Ammon's horn (tissue), 1 donor: ENCODE results near the gene TASP1.

Experiments used
- DNase-seq: peaks from one replicate; pipeline ENCODE4 v3.0.0-alpha.2; 2016; ENCODE audit warnings: low spot score

Gene TASP1

DNA sequence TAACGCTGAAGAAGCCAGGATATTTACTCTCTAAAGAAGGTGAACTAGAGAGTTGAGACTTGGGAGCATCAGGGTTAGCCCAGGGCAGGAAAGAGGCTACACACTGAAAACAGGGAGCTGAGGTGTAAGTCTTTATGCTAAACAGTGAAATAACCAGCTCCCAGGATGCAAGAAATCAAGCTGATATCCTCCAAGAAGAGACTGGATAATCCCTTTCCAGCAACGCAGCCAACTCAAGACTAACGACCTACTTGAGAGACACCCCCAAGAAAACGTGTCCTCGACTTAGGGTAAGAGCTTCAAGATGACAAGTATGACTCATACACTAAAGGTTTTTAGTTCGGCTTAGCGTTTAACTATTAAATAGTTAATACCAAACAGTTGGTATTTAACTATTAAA lies 202.2 kb downstream of the TASP1 start:
- no peak for DNase-seq

DNA sequence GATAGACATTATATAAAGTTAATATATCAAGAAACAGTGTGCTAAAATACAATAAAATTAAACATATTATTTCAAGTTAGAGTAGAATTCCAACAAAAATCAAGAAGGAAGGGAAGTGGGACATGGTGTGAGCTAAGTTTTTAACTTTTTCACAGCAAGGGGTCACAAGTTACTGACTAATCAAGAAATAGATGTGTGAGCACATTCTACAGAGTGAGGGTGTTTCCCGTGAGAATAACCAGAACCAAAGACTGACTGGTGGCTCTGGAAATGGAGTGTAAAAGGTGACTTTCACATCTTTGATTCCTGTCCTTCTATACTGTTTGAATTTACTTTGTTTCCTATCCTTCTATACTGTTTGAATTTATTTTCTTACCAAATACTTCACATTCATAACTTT lies 206.6 kb downstream of the TASP1 start:
- DNase-seq = no peak

DNA sequence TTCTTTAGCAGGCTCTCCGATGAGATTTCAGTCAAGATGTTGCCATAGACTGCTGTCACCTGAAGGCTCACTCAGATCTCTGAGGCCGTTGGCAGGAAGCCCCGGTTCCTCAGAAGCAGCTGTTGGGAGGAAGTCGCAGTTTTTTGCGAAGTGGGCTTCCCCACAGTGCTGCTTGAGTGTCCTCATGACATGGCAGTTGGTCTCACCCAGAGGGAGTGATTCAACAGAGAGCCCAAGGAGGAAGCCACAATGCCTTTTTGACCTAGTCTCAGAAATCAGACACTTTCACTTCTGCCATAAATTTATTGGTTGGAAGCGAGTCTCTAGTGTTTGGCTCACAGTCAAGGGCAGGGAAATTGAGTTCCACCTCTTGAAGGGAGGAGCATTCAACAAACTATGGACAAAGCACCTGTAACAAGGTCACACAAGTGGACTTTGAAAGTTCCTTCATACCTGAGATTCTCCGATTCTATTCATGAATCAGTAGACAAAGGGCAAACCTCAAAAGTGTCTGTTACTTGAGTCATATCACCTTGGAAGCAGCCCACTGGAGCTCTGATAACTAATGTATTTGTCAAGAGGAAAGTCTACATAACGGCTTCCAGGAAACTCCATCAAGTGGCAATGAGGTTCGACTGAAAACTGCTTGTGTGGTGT lies 208.3 kb downstream of the TASP1 start:
- no peak for DNase-seq

DNA sequence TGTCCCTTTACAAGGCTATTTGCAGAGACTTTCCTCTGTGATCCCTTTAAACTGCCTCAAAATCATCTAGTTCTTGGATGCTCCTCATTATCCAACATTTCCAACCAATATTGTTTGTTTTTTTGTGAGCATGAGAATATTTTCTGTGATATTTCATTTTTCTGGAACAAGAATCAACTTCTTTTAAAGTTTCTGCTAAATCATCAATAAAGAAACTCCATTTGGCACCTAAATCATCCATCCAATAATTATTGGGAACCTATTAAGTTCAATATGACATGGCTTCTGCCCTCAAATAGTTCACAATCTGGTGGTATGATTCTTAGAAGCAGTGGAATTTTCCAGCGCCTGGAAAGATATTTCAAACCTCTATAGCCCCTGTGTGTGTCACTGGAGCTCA lies 210.0 kb downstream of the TASP1 start:
- DNase-seq = no peak

DNA sequence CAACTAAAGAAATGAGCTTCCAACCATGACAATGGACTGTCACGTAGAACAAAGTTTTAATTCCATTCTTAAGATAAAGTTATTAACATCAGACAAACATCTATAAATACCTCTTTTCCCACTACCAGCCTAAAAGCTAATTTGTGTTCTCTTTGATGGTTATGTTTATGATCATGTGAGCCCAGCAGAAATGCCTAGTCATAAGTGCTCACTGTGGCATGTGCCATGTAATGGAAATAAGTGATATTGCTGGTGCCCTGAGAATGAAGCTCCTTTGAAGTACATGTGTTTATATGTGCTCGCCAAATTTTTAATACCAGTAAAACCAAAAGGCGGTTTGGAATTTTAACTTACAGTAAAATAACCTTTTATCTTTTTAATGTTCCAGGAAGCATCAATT lies 211.9 kb downstream of the TASP1 start:
- no peak for DNase-seq

DNA sequence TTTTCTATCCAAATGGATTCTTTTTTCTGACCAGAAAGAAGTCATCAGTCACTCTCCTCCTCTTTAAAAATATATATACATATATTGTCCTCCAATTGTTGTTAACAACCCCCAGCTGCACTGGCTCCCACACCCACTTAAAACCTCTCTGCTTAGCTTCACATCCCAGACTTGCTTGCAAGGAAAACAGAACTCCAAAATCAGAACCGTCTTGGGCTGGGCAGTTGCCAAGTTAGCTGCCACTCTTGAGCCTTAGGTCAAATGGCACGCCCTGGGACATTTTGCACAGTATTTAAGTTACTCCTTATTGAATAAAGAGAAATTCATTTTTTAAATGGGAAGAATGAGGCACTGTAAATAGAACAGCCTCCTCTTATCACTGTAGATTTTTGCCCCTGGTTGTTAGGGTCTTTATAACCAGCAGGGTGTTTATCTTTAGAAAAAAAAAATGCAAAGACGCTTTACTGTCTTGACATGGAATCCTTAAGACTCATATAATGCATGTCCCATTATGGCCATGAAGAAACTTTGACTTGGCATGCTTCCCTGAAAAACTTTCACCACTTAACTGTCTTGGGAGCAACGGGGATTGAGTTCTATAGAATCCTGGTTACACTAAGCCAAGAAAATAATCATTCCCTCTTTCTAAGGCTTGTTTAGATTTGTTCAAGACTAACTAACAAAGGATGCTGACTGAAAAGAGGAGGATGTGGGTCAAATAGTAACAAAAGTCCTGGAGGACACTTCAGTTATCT lies 213.2 kb downstream of the TASP1 start:
- DNase-seq = no peak

DNA sequence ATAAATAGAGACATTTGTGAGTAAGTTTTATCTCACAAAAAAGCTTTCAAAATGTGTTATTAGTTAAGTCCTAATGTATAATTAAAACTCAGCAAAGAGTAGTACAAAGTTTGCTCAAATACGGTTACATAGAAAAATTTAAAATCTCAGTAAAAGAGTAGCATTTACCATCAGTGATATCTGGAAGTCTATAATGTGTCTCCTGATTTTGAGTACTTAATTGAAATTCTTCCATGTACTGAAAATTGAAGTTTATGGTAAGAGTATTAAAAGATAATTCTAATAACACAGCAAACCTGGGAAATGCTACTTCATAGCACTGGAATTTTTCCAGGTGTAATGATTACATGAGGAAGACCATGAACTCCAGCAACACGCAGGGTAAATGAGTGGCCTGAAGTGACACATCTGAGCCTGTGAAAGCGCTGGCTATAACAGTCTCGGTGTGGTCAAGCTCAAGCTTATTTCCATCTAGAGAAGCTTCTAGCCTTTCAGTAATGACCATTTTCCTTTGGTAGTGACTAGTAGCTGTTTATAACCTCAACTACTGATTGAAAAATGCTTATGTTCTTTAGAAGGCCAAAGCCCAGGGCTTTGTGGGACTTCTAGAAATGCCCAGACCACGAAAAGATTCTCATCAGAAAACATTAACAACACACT lies 214.4 kb downstream of the TASP1 start:
- no peak for DNase-seq

DNA sequence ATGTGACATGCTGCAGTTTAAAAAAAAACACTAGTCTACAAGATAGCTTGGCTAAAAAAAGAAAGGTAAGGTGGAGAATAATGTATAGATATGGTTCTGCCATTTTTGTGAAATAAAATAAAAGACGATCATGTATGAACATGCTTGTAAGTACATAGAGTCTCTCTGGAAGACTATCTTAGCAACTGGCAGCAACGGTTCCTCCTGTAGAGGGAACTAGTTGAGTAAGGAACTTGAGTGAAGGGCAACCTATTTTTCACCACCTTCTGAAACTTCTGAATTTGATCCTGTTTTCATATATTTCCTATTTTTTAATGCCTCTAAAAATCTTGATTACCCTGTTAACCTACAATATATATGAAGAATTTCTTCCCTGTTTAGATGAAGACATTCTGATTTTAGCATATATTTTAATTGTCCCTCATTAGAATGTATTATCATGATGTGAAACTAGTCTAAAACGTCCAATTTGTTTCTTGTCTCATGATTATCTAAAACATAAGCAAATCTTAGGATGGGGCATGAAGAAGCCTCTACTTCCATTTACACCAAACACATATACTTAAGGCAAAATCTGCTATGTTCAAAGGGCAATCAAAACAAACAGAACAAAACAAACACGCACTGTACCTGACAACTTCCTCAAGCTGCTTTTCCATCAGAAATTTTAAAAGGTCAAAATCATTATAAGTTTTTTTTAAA lies 215.1 kb downstream of the TASP1 start:
- DNase-seq = no peak

DNA sequence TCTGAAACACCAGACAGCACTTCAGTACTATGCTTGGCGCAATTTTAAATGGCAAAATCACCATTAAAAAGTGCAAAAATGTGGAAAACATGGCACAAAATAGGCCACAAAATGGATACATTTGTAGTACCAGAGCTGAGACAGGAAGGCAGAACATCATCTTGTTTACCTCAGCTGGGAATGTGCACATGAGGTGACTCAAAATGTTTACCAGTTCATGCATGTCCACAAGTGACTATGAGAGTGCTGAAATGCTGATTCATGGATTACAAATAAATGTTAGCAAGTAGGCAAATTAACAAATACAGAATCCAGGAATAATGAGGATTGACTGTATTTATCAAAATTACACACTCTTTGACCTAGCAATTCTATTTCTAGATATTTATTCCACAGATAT lies 216.1 kb downstream of the TASP1 start:
- DNase-seq = no peak

DNA sequence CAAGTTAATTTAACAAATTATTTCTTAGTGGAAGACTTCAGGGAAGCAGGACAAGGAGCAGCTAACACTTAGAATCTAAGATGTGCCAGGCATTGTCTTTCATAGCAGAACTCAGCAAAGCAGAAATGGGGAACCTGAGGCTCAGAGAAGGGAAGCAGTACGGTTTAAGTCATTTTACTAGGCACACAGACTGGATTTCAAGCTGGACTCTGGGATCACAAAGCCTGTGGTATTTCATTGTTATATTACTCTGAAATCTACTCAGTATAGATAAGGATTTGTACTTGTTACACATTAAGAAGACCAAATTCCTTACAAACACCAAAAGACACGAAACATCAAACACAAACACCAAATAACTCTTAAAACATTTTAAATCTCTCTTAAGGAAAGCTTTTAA lies 218.1 kb downstream of the TASP1 start:
- no peak for DNase-seq

DNA sequence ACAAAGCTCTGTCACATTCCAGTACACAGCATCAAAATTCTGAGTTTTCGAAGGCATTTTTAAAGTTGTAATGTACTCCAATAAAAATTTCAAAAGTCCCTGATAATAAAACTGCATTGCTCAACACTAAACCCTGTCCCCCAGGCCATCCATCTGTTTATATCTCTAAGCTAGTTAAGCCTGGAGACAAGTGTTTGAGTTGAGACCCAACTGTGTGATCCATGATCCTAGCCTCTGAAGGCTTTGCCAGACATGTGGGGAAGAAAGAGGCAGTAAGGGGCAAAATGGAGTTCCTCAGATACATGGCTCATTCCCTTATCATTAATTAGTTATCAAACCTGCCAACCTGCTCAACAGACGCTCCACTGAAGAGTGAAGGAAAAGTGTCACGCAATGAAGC lies 219.3 kb downstream of the TASP1 start:
- no peak for DNase-seq

DNA sequence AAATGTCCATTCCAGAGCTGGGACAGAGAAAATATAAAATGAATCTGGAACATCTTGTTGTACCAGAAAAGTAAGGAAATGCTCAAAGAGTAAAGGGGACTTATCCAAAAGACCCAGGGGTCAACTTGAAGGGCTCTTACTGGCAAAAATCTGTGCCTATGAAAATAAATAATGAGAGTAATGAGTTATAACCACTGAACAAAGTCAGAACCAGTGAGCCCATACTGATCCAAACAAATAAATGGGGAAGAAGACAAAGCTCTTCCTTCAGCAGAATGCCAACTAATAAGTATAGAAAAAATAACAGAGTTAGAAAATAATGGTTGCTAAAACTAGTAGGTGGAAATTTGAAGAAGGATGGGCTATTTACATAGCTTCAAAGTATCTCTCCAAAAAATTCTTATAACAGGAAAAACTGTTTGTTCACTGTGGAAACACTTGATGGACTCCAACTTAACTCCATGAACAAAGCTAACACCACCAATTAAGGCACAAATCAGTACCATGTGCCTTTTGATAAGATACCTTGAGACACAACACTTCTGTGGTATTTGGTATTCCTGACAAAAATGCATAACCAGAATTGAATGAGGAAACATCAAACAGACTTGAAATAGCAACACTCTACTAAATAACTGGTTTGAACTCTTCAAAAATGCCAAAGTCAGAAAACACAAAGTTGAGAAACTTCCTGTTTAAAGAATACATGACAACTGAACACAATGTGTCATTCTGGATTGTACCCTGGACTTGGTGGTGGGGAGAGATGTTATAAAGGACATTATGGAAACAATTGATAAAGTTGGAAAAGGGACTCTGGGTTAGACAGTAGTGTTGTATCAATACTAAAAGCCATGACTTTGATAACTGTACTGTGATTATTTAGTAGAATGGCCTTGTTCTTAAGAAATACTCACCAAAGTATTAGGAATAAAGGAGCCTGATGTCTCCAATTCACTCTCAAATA lies 220.2 kb downstream of the TASP1 start:
- DNase-seq = no peak

DNA sequence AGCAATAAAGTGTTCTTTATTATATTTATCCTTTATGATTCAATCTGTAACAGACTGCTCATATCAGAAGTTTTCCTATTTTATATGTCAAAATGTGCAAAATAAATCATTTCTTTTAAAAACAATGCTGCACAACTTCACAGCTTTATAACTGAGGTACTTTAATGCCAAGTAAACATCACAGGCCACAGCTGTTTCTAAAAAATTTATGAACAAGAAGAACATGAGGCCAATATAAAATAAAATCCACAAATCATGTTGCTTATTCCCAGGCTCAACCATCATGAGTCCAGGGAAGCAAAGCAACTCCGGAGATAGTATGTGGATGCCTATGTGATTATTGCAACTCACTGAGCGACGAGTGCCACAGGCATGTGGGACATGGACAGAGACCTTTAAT lies 222.2 kb downstream of the TASP1 start:
- no peak for DNase-seq

DNA sequence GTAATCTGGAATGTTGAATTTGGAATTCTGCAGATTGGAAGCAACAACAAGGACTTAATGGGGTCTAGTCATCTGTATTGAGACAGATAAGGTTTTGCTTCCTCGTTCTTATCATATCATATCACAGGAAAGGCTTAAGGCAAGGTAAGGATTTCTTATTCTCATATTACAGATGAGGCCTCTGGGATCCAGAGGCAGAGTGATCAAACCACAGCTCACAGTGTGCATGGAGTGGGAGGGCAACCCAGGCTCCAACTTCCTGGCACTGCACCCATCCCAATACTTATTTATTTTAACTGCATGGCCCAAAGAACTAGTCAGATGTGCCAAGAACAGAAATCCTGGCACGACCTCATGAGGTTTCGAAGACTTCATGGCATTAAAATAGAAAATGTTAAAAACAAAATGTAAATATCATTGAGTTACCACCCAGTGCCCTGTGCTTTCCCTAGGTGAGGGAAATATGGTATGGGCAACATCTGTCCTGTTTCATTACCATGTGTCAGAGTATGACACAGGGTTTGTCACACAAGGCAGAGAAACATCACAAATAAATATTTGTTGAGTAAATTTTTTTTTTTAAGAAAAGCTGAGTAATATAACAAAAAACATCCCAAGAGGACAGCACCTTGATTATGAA lies 225.8 kb downstream of the TASP1 start:
- no peak for DNase-seq

DNA sequence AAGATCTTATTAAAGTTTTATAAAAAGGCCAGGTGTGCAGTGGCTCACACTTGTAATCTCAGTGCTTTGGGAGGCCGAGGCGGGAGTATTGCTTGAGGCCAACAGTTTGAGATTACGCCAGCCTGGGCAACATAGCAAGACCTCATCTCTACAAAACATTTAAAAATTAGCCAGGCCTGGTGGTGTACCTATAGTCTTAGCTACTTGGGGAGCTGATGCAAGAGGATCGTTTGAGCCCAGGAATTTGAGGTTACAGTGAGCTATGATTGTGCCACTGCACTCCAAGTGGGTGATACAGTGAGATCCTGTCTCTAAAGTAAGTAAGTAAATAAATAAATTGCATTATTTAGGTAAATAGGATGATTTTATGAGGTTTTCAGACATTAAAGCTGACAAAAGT lies 234.4 kb downstream of the TASP1 start:
- DNase-seq = no peak

DNA sequence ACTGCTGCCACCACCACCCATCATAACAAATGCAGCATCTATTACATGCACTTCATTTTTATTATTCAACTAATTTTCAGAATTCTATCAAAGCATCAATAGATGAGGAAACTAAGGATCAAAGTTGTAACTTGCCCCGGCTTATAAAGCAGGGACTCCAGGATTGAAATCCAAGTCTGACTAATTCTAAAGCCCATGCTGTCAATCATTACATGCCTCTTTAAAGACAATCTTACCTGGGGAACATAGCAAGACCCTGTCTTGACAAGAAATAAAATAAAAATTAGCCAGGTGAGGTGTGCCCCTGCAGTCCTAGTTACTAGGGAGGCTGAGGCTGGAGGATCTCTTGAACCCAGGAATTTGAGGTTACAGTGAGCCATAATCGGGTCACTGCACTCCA lies 235.3 kb downstream of the TASP1 start:
- DNase-seq = no peak

DNA sequence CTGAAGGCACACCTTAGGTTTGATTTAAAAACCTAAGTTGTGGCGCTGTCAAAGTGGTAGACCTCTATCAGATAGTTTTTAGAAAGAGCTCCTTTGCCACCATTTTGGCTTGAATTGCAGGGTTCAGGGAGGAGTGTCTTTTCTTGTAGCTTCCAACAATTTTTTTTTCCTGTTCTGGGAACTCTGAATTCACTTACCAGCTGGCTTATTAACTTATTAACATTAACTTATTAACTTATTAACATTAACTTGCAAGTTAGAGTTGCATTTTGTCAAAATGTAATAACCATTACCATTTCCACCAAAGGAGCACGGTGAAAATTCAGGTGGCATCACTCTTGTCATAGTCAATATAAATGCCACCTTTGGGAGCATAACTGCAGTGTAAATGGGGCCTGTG lies 235.7 kb downstream of the TASP1 start:
- DNase-seq = no peak

DNA sequence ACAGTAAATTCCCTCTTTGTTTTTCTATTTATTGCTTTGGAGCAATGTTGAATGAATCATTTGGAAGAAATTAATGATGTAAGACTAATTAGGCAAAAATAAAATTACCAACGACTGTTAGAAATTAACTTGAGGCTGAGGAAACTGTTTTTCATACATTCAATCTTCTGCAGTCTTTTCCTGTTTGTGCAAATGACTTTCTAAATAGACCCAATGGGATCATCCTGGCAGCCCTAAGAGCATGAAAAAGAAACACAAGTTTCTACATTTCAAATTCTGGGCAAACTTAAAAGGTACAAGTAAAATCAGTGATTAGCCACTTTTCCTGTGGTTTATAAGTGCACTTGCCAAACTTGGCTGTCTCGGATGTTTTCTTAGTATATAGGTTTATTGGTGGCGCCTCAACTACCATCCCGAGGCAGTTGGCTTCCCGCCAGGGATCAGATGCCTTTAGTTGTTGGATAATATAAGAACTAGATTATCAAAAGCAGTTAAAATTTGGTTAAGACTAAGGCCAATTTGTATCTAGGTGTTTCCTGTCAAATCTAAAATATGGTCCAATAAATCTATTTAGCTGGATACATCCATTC lies 236.5 kb downstream of the TASP1 start:
- no peak for DNase-seq

DNA sequence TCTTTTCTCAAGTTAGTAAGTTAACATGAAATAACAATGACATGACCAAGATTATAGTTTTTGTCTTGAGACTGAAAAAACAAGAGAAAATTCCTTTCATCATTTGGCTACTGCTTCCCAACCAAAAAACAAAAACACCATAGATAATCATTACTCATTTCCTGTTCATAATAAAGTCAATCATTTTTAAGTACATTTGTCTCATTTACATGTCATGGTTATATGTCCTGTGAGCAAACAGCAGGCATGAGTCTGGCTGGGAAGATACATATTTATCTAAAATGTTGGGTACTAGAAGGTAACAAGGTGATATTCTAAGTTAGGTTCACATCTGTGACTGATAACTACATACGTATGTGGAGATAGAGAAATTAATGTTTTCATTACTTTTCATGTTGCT lies 237.1 kb downstream of the TASP1 start:
- no peak for DNase-seq

DNA sequence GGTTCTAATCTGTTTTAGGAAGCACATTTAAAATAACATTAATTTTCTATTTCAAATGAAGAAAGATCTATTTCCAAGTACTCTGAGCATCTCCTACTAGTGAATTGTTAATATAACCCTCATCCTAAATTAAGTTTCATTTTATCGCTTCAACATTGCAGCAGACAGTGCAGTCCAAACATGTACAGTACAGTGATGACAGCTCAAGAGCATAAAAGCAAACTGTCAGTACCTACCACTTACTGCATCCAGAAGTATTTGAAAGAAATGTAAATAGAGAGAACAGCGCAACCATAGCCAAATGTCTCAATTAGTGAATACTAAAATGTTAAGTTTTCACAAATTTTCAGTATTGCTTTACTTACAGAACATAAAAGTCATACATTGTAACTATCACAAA lies 238.3 kb downstream of the TASP1 start:
- DNase-seq = no peak

DNA sequence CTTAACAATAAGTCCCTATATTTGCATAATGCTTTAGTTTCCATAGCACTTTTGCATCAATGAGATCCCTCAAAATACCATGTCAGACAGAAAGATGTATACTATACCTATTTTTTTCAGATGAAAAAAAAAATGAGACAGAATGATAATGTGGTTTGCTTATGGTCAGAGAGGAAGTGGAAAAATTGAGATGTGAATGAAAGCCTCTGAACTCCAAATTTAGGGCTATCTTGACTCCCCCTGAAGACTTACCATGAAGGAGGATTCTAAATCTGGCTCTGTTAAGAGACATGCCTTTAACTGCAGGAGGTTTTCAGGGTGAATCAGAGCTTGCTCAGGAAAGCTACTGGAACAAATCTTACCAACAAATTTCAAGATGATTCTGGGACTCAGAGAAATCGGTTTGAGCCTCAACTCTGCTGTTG lies 241.4 kb downstream of the TASP1 start:
- no peak for DNase-seq
